HepG2 (cell line): Measurements from ENCODE around the gene CCDC158. TPM values are rescaled to one million over a fixed set of nuclear protein-coding genes. Genes with fewer than 3 reads are reported as not detected.

ENCODE experiments used
- ATAC-seq: fragments of 200-7000 bp; cut with Tn5 transposase; 3 replicates; pipeline ENCODE4 v1.9.1; 2020; ENCODE audit warnings: mild to moderate bottlenecking, moderate library complexity
- BruUV-seq: library from RNA; stranded (reverse); fragments of 400-500 nt; replicated peaks from 2 replicates; lab custom pipeline; 2021; lab: Mats Ljungman, UMichigan
- CTCF ChIA-PET: fragments of 300-600 bp; formaldehyde crosslinking; extraction: SDS; loops from one replicate; lab custom pipeline; 2021; ENCODE audit warnings: low total read pairs, inconsistent platforms, low intra/inter-chr PET ratio; lab: Yijun Ruan, JAX
- POLR2A ChIA-PET: fragments of 350-600 bp; sonication (Branson Sonifier 250); formaldehyde crosslinking; loops from one replicate; lab custom pipeline; 2020; ENCODE audit warnings: antibody characterized with exemption, inconsistent platforms; lab: Yijun Ruan, JAX
- DNase-seq: peaks from one replicate; pipeline ENCODE4 v3.0.0-alpha.2; 2015; ENCODE audit warnings: low spot score
- FAIRE-seq: peaks from 3 replicates; lab custom pipeline; 2011; peaks lifted over from hg19 to GRCh38; lab: Jason Lieb, UNC
- H2AFZ ChIP-seq: one replicate; pipeline ENCODE4 v1.6.1; 2011; ENCODE audit warnings: low read length, inconsistent platforms
- H3K27ac ChIP-seq: fragments of 300-600 bp; 3 replicates; pipeline ENCODE4 v1.8.0; 2011; ENCODE audit warnings: mixed run types, mild to moderate bottlenecking, mixed read lengths, low read length, inconsistent platforms; ENCODE audit not compliant: insufficient read depth; ENCODE audit errors: extremely low read length
- H3K27me3 ChIP-seq, 2 experiments: fragments of 200-600 bp in 1 of 2; 2 replicates in 1 of 2; 3 replicates in 1 of 2; pipeline versions ENCODE4 v1.6.0 to v1.8.0; 2011; ENCODE audit warnings: low read length in 2 of 2, mild to moderate bottlenecking in 2 of 2, moderate library complexity in 2 of 2, inconsistent platforms in 1 of 2; ENCODE audit not compliant: insufficient read depth in 2 of 2, control insufficient read depth in 1 of 2
- H3K36me3 ChIP-seq, 2 experiments: fragments of 200-600 bp in 1 of 2; replicated peaks in 1 of 2; 2 replicates in 1 of 2; 3 replicates in 1 of 2; pipeline versions ENCODE4 v1.5.1 to v1.8.0; 2011; ENCODE audit warnings: low read length in 2 of 2, inconsistent platforms in 1 of 2; ENCODE audit not compliant: insufficient read depth in 2 of 2, control insufficient read depth in 1 of 2
- H3K4me1 ChIP-seq: 2 replicates; pipeline ENCODE4 v1.5.1; 2012; ENCODE audit warnings: low read length, inconsistent platforms; ENCODE audit not compliant: insufficient read depth
- H3K4me2 ChIP-seq: 2 replicates; pipeline ENCODE4 v1.6.0; 2011; ENCODE audit warnings: low read depth, low read length, inconsistent platforms
- H3K4me3 ChIP-seq, 3 experiments: fragments of 200-600 bp in 1 of 3; sonication (generic), shearing (Covaris generic) in 1 of 3; replicated peaks in 1 of 3; 2 replicates each; pipeline ENCODE4 v1.5.1; 2011 to 2016; ENCODE audit warnings: low read length in 3 of 3, inconsistent platforms in 2 of 3, low read depth in 2 of 3, mild to moderate bottlenecking in 2 of 3, control low read depth in 1 of 3, mixed read lengths in 1 of 3; ENCODE audit not compliant: insufficient read depth in 1 of 3
- H3K79me2 ChIP-seq: one replicate; pipeline ENCODE4 v1.6.1; 2011; ENCODE audit warnings: low read length, inconsistent platforms; ENCODE audit not compliant: insufficient read depth
- H3K9ac ChIP-seq: 2 replicates; pipeline ENCODE4 v1.6.0; 2011; ENCODE audit warnings: mild to moderate bottlenecking, low read depth, low read length, inconsistent platforms; ENCODE audit not compliant: insufficient read depth
- H3K9me3 ChIP-seq: 2 replicates; pipeline ENCODE4 v1.5.1; 2012; ENCODE audit warnings: mild to moderate bottlenecking, low read length
- H4K20me1 ChIP-seq: 2 replicates; pipeline ENCODE4 v1.6.0; 2011; ENCODE audit warnings: inconsistent platforms, mild to moderate bottlenecking, low read length, moderate library complexity; ENCODE audit not compliant: insufficient read depth
- ATAD3A ChIP-seq: sonication (generic); formaldehyde crosslinking; IDR thresholded peaks from 2 replicates; pipeline ENCODE4 v1.4.0; 2020; ENCODE audit warnings: missing genetic modification reagents
- BCL3 ChIP-seq: sonication (generic); formaldehyde crosslinking; IDR thresholded peaks from 2 replicates; pipeline ENCODE4 v1.5.1; 2020; ENCODE audit warnings: mild to moderate bottlenecking, missing genetic modification reagents, moderate library complexity
- JDP2 ChIP-seq: sonication (generic); formaldehyde crosslinking; IDR thresholded peaks from 2 replicates; pipeline ENCODE4 v1.8.1; 2022; ENCODE audit warnings: missing genetic modification reagents, borderline replicate concordance
- NFE2L1 ChIP-seq: sonication (generic); formaldehyde crosslinking; IDR thresholded peaks from 2 replicates; pipeline ENCODE4 v1.4.0; 2020; ENCODE audit warnings: missing genetic modification reagents, mild to moderate bottlenecking, borderline replicate concordance
- NFIB ChIP-seq: sonication (generic); formaldehyde crosslinking; IDR thresholded peaks from 2 replicates; pipeline ENCODE4 v1.9.0; 2021; ENCODE audit warnings: missing genetic modification reagents, mild to moderate bottlenecking, borderline replicate concordance
- NR0B2 ChIP-seq: sonication (generic); formaldehyde crosslinking; IDR thresholded peaks from 2 replicates; pipeline ENCODE4 v1.4.0; 2020; ENCODE audit warnings: mild to moderate bottlenecking, missing genetic modification reagents
- RBFOX2 ChIP-seq: fragments of 200-400 bp; formaldehyde crosslinking; IDR thresholded peaks from 2 replicates; pipeline ENCODE4 v1.6.1; 2017; ENCODE audit warnings: low read depth, mild to moderate bottlenecking, low read length
- RFXANK ChIP-seq: IDR thresholded peaks from 2 replicates; pipeline ENCODE4 v1.6.1; 2016
- SIN3A ChIP-seq: IDR thresholded peaks from 2 replicates; pipeline ENCODE4 v1.6.1; 2011; ENCODE audit warnings: low read depth, mild to moderate bottlenecking, control low read depth, low read length, borderline replicate concordance
- STAT5B ChIP-seq: sonication (generic); formaldehyde crosslinking; IDR thresholded peaks from 2 replicates; pipeline ENCODE4 v1.4.0; 2020; ENCODE audit warnings: missing genetic modification reagents
- TCF7 ChIP-seq: sonication (generic); IDR thresholded peaks from 2 replicates; pipeline ENCODE4 v1.6.1; 2016; ENCODE audit warnings: antibody characterized with exemption, low read depth
- XRCC5 ChIP-seq: fragments of 200-400 bp; formaldehyde crosslinking; optimal IDR thresholded peaks from 2 replicates; pipeline ENCODE3; 2017; ENCODE audit warnings: mild to moderate bottlenecking, low read length
- ZMYM2 ChIP-seq: sonication (generic); formaldehyde crosslinking; IDR thresholded peaks from 2 replicates; pipeline ENCODE4 v1.8.0; 2022; ENCODE audit warnings: mild to moderate bottlenecking, missing genetic modification reagents
- ZNF441 ChIP-seq: sonication (generic); formaldehyde crosslinking; IDR thresholded peaks from 2 replicates; pipeline ENCODE4 v1.7.0; 2021; ENCODE audit warnings: missing genetic modification reagents, borderline replicate concordance
- ZNF660 ChIP-seq: sonication (generic); formaldehyde crosslinking; IDR thresholded peaks from 2 replicates; pipeline ENCODE4 v1.5.1; 2020; ENCODE audit warnings: mild to moderate bottlenecking, low read depth, missing genetic modification reagents, borderline replicate concordance
- ZNF839 ChIP-seq: sonication (generic); formaldehyde crosslinking; IDR thresholded peaks from 2 replicates; pipeline ENCODE4 v1.4.0; 2020; ENCODE audit warnings: missing genetic modification reagents, mild to moderate bottlenecking, borderline replicate concordance
- WGBS: methylation state at CpG from one replicate; pipeline ENCODE4 v1.1.6; 2017; ENCODE audit warnings: low lambda C conversion rate; 5-methylcytosine and 5-hydroxymethylcytosine counted together
- in situ Hi-C: cut with HindIII; loops from 2 replicates; pipeline ENCODE4 v1.10.0; 2017; ENCODE audit warnings: low pct_unique_long_range_greater_than_20kb; ENCODE audit not compliant: extremely low pct_ligation_motif_present
- intact Hi-C: fragments of 100-400 bp; cut with micrococcal nuclease; formaldehyde crosslinking; loops from one replicate; pipeline ENCODE4 v1.10.0; 2022; ENCODE audit not compliant: unreplicated experiment
- polyA plus RNA-seq, 8 experiments: library from polyadenylated mRNA; depleted of rRNA in 3 of 8; stranded (reverse) in 7 of 8; unstranded in 1 of 8; fragments of >200 nt; fragmentation: Illumina TruSeq in 4 of 8; extraction: Trizol in 4 of 8; gene quantifications; 2 replicates each; pipeline versions ENCODE4 v1.2.1 to v1.2.3, GENCODE V29; 2011 to 2016; ENCODE audit warnings: low read depth in 4 of 8, missing spikeins in 1 of 8, mixed read lengths in 1 of 8; ENCODE audit not compliant: insufficient read depth in 1 of 8
- total RNA-seq, 5 experiments: library from RNA; depleted of rRNA; stranded (reverse); fragments of >200 nt; fragmentation: Illumina TruSeq; extraction: Trizol; gene quantifications; 2 replicates each; pipeline ENCODE4 v1.2.3, GENCODE V29; 2016; ENCODE audit warnings: low read depth in 1 of 5
- TF ChIP-seq, protein P1 (sequence below): fragments of 450-650 bp; IDR thresholded peaks from 2 replicates; pipeline ENCODE4 v1.6.1; 2017; ENCODE audit warnings: mild to moderate bottlenecking
- TF ChIP-seq, protein P2 (sequence below): sonication (generic); formaldehyde crosslinking; conservative IDR thresholded peaks from 2 replicates; pipeline ENCODE4 v1.4.0; 2020; ENCODE audit warnings: missing genetic modification reagents

CCDC158 gene
- total and polyA plus RNA-seq, 2 of the 13 experiments (the other 11 are each of a cell fraction or from before 2014, with no cell fraction given): not detected

GRCh38 chr4:76401654-76402053 is 19.3 kb downstream of the CCDC158 start:
- no peaks in the 10 kb centered on the region for H3K36me3 ChIP-seq
- H3K4me3 ChIP-seq: no peak overlapping the region
- no peaks in the 10 kb centered on the region for H3K4me1 ChIP-seq
- H3K9me3 ChIP-seq: no peaks in the 10 kb centered on the region
- no peaks in the 10 kb centered on the region for H3K79me2 ChIP-seq
- WGBS: 16% methylated on average over 3 of the region's 3 CpGs
- CTCF ChIA-PET: no interaction called here
- POLR2A ChIA-PET: no interaction called here
- no peak overlapping the region for H3K9ac ChIP-seq
- H2AFZ ChIP-seq: no peak overlapping the region
- intact Hi-C loops: no loop called here
- H4K20me1 ChIP-seq: no peaks in the 10 kb centered on the region
- H3K27ac ChIP-seq: no peak overlapping the region
- ATAC-seq: no peak
- H3K27me3 ChIP-seq: no peaks in the 10 kb centered on the region; a peak in 1 of 5 replicates
- BruUV-seq: no TSS peak
- H3K4me2 ChIP-seq: no peak overlapping the region
- no peak for DNase-seq
- in situ Hi-C loops: no loop called here
- no peak for FAIRE-seq
- TF ChIP-seq NFIB (CRISPR knock-in tag): no peak
- TF ChIP-seq ZNF441 (CRISPR knock-in tag): no peak
- TF ChIP-seq JDP2: no peak
- no peak for TF ChIP-seq TCF7
- TF ChIP-seq NFE2L1: no peak
- no peak for TF ChIP-seq BCL3 (CRISPR knock-in tag)
- no peak for TF ChIP-seq STAT5B (CRISPR knock-in tag)
- TF ChIP-seq ZNF839 (CRISPR knock-in tag): no peak
- TF ChIP-seq NR0B2 (CRISPR knock-in tag): no peak
- TF ChIP-seq, protein P1, sequence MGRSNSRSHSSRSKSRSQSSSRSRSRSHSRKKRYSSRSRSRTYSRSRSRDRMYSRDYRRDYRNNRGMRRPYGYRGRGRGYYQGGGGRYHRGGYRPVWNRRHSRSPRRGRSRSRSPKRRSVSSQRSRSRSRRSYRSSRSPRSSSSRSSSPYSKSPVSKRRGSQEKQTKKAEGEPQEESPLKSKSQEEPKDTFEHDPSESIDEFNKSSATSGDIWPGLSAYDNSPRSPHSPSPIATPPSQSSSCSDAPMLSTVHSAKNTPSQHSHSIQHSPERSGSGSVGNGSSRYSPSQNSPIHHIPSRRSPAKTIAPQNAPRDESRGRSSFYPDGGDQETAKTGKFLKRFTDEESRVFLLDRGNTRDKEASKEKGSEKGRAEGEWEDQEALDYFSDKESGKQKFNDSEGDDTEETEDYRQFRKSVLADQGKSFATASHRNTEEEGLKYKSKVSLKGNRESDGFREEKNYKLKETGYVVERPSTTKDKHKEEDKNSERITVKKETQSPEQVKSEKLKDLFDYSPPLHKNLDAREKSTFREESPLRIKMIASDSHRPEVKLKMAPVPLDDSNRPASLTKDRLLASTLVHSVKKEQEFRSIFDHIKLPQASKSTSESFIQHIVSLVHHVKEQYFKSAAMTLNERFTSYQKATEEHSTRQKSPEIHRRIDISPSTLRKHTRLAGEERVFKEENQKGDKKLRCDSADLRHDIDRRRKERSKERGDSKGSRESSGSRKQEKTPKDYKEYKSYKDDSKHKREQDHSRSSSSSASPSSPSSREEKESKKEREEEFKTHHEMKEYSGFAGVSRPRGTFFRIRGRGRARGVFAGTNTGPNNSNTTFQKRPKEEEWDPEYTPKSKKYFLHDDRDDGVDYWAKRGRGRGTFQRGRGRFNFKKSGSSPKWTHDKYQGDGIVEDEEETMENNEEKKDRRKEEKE: no peak
- TF ChIP-seq RFXANK (CRISPR knock-in tag): no peak
- TF ChIP-seq, protein P2, sequence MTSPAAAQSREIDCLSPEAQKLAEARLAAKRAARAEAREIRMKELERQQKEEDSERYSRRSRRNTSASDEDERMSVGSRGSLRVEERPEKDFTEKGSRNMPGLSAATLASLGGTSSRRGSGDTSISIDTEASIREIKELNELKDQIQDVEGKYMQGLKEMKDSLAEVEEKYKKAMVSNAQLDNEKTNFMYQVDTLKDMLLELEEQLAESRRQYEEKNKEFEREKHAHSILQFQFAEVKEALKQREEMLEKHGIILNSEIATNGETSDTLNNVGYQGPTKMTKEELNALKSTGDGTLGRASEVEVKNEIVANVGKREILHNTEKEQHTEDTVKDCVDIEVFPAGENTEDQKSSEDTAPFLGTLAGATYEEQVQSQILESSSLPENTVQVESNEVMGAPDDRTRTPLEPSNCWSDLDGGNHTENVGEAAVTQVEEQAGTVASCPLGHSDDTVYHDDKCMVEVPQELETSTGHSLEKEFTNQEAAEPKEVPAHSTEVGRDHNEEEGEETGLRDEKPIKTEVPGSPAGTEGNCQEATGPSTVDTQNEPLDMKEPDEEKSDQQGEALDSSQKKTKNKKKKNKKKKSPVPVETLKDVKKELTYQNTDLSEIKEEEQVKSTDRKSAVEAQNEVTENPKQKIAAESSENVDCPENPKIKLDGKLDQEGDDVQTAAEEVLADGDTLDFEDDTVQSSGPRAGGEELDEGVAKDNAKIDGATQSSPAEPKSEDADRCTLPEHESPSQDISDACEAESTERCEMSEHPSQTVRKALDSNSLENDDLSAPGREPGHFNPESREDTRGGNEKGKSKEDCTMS (CRISPR knock-in tag): no peak
- no peak for TF ChIP-seq RBFOX2
- TF ChIP-seq SIN3A: no peak
- no peak for TF ChIP-seq ATAD3A
- no peak for TF ChIP-seq XRCC5
- no peak for TF ChIP-seq ZNF660 (CRISPR knock-in tag)
- no peak for TF ChIP-seq ZMYM2 (CRISPR knock-in tag)
